ENCODE measurements around the gene PCDHB12.
"Not testable (repeated sequence)": the region's sequence is repeated elsewhere in the genome, so short reads cannot be mapped to it uniquely, and the experiment has no call there.

The PCDHB12 gene

GRCh38 chr5:141210281-141210680 lies 1.8 kb downstream of the PCDHB12 start:
- DNase-seq (ENCODE audit: low read depth): not testable (repeated sequence)

GRCh38 chr5:141210849-141211248 lies 2.3 kb downstream of the PCDHB12 start:
- not testable (repeated sequence) for DNase-seq (ENCODE audit: low read depth)

- not testable (repeated sequence) for DNase-seq (ENCODE audit: low read depth)
Observed at GRCh38 chr5:141213656-141214339, 5.3 kb downstream of the PCDHB12 start, which contains the start of gene PCDHB13. PCDHB13 (plus strand) TSS chr5:141213919; CDS start chr5:141214124, 205 bp downstream.

- not testable (repeated sequence) for DNase-seq (ENCODE audit: low read depth)
Observed at GRCh38 chr5:141214583-141214982, 6.1 kb downstream of the PCDHB12 start.

GRCh38 chr5:141215504-141215903 lies 7.0 kb downstream of the PCDHB12 start:
- not testable (repeated sequence) for DNase-seq (ENCODE audit: low read depth)

GRCh38 chr5:141216035-141216434 lies 7.5 kb downstream of the PCDHB12 start:
- not testable (repeated sequence) for DNase-seq (ENCODE audit: low read depth)

- DNase-seq (ENCODE audit: low read depth): no peak
Observed at GRCh38 chr5:141223112-141223783, 14.7 kb downstream of the PCDHB12 start, which contains the start of gene PCDHB14. PCDHB14 (plus strand) TSS chr5:141223343; CDS start chr5:141223506, 163 bp downstream.

- not testable (repeated sequence) for DNase-seq (ENCODE audit: low read depth)
Observed at GRCh38 chr5:141224844-141225243, 16.3 kb downstream of the PCDHB12 start.

GRCh38 chr5:141225421-141225820 lies 16.9 kb downstream of the PCDHB12 start:
- DNase-seq (ENCODE audit: low read depth): not testable (repeated sequence)

- DNase-seq (ENCODE audit: low read depth): no peak
Observed at GRCh38 chr5:141234109-141234667, 25.7 kb downstream of the PCDHB12 start.

GRCh38 chr5:141235922-141236321 lies 27.4 kb downstream of the PCDHB12 start:
- DNase-seq (ENCODE audit: low read depth): not testable (repeated sequence)

- no peak for DNase-seq (ENCODE audit: low read depth)
Observed at GRCh38 chr5:141236516-141237313, 28.2 kb downstream of the PCDHB12 start.

GRCh38 chr5:141241496-141241895 lies 33.0 kb downstream of the PCDHB12 start:
- no peak for DNase-seq (ENCODE audit: low read depth)

GRCh38 chr5:141245250-141245717 lies 36.8 kb downstream of the PCDHB12 start, which contains the start of gene PCDHB15:
PCDHB15 (plus strand) TSS chr5:141245395; CDS start chr5:141245579, 184 bp downstream.
- no peak for DNase-seq (ENCODE audit: low read depth)

GRCh38 chr5:141246971-141247370 lies 38.5 kb downstream of the PCDHB12 start:
- not testable (repeated sequence) for DNase-seq (ENCODE audit: low read depth)

GRCh38 chr5:141247434-141247833 lies 38.9 kb downstream of the PCDHB12 start:
- not testable (repeated sequence) for DNase-seq (ENCODE audit: low read depth)

- DNase-seq (ENCODE audit: low read depth): no peak
Observed at GRCh38 chr5:141250576-141250975, 42.1 kb downstream of the PCDHB12 start.

GRCh38 chr5:141258464-141258863 lies 49.9 kb downstream of the PCDHB12 start:
- DNase-seq (ENCODE audit: low read depth): no peak

- DNase-seq (ENCODE audit: low read depth): no peak
Observed at GRCh38 chr5:141258948-141259347, 50.4 kb downstream of the PCDHB12 start.

GRCh38 chr5:141260458-141261237 lies 52.1 kb downstream of the PCDHB12 start:
- DNase-seq (ENCODE audit: low read depth): no peak

GRCh38 chr5:141261238-141261546 lies 52.7 kb downstream of the PCDHB12 start:
- DNase-seq (ENCODE audit: low read depth): no peak

All from fibroblast of the conjunctiva (primary cell).